GM21390 (cell line): Measurements from ENCODE around the gene NMRK2.
"Not testable (repeated sequence)": the region's sequence is repeated elsewhere in the genome, so short reads cannot be mapped to it uniquely, and the experiment has no call there.

Source experiments
- ATAC-seq: cut with Tn5 transposase; IDR thresholded peaks from one replicate; pipeline ENCODE4 v1.9.1; 2021; ENCODE audit not compliant: unreplicated experiment

Gene NMRK2

DNA sequence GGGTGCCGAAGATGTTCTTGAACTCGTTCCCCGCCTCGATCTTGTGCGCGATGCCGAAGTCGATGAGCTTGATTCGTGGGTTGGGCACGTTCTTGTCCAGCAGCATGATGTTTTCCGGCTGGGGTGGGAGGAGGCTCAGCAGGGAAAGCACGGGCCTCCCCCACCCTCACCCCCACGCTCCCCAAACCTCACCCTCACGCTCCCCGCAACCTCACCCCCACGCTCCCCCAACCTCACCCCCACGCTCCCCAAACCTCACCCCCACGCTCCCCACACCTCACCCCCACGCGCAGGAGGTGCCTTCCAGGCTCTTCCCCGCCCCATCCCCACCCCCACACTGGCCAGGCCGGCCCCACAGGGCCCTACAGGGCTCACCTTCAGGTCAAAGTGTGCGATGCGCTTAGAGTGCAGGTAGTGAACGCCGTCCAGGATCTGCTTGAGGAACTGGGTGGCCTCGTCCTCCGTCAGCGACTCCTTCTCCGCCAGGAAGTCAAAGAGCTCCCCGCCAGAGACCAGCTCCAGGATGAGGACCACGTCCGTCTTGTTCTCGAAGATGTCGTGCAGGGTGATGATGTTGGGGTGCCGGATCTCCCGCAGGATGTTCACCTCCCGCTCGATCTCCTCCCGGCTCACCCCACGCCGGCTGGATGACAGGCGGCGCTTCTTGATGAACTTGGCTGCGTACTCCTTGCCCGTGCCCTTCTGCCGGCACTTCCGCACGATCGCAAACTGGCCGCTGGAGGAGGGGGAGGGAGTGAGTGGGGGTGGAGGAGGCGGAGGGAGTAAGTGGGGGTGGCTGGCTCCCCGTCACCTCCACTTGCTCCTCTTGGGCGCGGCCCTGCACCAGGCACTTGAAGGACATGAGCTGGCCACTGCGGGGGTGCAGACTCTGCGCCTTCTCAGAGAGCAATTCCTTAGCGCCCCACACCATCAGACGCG, 31.7 kb downstream of the NMRK2 start:
- ATAC-seq, result no peak

DNA sequence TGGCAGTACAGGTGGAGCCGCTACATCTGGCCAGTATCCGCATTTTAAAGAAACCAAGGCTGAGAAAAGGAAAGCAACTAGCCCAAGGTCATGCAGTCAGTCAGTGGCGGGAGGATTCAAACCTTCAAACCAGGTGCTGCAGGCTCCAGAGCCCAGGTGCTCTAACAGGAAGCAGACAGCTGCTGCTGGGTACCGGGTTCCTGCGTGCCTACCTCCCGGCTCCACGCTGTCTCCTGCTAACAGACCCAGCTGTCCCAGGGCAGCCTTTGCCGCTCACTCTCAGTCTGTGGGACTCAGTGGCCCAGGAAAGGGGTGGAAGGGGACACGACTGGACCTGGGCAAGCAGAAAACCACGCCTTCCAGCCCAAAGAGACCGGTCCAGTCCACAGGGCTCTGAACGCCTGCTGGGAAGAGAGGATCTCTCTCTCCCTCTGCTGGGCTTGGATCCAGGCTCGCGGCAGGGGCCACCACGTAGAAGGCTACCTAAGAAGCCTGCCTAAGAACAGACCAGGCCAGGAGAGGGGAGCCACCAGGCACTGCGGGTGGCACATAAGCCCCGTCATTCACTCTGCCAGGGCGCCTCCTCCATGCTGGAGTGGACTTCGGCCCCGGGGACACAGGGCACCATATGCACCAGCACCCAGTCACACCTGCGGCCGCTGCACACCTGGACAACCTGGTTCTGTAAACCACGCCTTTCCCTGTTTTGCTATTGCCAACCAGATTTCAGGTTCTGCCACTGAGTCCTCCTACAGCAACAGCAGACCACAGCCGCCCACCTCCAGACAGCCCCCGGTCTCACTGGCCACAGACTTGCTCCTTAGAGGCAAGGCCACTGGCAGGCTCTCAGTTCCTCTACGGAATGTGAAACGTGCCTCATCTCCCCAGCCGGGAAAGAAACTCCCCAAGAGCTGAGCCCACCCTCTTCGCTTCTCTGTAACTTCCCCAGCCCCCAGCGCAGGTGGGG, 33.5 kb downstream of the NMRK2 start:
- ATAC-seq, result no peak

DNA sequence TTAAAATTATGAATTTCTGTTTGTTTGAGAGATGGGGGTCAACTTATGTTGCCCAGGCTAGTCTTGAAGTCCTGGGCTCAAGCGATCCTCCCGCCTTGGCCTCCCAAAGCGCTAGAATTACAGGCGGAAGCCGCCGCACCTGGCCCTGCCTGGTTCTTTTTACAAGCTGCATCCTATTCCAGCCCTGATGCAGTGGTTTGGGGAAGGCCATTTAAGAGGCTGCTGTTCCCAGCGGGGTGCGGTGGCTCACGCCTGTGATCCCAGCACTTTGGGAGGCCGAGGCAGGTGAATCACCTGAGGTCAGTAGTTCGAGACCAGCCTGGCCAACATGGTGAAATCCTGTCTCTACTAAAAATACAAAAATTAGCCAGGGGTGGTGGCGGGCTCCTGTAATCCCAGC, 35.1 kb downstream of the NMRK2 start:
- not testable (repeated sequence) for ATAC-seq

DNA sequence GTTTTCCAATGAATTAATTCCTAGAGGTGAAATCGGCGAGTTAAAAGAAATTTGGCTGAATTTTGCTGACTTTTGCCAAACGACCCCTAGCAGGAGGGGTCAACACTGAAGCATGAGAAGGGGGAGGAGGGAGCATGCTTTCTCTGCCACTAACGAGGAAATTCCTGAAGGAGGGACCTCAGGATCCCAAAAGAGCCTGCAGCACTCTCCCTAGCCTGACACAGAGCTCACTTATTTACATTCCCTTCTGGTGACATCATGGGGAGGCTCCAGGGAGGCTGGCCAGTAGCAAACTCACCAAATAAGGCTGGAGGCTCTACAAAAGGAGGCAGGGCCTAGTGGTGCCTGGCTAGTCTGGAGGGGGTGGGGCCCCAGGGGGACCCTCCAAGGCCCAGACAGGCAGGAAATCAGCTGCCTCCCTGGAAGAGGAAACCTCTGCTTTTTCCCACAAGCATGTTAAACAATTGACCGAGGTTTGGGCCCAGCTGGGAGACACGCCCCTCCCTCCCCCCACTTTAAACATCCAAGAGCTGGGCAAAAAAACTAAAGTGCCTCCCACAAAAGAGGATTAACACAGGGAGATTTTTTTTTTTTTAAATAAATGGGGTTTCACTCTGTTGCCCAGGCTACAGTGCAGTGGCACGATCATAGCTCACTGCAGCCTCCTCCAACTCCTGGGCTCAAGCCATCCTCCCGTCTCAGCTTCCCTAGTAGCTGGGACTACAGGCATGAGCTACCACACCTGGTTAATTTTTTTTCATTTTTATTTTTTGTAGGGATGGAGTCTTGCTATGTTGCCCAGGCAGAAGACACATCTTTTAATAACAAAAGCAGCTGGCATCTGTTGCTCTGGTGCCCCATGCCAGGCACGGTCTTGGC, 35.9 kb downstream of the NMRK2 start:
- no peak for ATAC-seq

DNA sequence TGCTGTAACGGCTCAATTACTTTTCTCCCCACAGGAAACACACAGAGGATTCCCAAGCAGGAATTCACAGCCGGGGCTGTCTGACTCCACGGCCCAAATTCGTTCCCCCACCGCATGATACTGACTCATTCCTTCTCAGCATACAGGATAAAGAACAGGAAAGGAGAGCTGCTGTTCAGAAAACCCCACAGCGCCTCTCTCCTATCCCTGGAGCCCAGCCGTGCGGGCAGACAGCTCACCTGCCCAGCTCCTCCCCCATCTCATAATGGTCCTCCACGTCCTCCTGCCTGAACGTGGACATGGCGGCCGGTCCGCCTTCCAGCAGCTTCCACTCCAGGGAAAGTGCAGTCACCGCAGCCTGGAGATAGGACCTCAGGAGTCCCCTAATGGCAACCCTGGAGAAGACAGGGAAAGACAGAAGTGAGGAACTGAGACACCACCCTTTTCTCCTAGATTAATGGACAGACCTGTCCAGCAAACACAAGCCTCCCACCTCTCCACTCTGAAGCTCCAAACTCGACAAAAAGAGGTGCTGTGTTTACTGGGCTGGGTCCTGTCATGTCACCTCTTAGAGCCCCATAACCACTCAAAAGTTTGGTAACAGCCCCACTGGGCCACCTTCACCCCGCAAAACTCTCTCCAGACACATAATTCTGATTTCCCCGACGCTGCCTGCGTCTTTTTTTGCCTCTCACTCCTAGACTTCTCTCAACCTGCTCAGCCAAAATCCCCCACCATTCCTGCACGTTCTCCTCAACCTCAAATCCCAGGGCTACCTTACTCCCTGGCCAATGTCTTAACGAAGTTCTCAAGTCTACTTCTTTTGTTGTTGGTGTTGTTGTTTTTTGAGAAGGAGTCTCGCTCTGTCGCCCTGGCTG, 36.8 kb downstream of the NMRK2 start:
- ATAC-seq, result no peak

DNA sequence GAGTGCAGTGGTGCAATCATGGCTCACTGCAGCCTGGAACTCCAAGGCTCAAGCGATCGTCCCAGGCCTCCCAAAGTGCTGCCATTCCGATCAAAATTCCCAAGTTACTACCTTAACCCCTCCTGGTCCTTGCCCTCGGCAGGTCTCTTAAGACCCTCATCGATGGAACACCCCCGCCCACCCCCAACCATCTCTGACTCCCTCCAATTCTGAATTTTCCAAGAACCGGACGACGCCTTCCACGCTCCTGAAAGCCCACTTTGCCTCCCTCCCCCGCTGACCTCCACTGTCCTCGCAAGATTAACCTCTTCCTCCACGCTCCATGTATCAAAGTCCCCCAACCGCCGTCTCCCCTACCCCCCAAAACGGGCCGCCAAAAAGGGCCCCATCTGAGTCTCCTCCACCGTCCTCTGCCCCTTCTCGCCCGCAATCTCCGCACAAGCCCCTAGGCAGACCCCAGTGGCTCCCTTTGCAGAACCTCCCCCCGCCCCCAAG, 37.5 kb downstream of the NMRK2 start:
- no peak for ATAC-seq

DNA sequence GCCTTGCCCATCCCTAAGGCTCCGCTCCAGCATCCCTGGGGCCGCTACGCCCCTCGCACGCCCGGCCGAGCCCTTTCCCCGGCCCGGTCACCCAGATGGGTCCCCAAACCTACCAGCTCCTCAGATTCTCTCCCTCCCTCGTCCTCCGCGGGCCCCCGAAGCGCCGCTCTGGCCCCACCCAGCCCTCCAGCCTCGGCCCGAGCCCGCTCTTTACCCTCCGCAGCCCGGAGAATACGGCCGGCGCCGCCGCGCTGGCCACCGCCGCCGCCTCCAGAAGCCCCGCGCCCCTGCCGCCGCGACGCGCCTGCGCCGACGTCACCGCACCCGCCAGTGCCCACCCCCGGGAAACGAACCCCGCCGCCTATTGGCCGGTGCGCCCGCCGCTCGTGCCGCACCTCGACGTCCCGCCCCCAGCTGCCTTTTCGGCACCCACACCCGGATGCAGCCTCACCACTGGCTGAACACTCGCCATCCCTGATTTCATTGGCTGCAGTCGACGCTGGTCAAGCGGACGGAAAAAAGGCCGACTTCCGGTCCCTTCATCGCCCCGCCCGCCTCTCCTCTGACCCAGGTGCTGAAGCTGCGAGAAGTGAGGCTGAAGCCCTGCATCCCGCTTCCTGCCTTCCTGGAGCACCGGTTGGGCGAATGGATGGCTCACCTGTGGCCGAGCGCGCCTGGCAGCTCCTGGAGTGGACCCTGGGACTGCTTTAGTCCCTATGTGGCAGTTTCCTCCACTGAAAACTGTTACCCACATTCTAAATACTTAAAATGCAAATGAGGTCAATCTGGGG, 38.1 kb downstream of the NMRK2 start, which contains the start of gene DAPK3:
Gene DAPK3, minus strand, starts transcription at position 292 of the 791 bp plus-strand sequence. CDS start 1,364 bp downstream, outside the sequence.
- ATAC-seq, result peak; percentile 90

DNA sequence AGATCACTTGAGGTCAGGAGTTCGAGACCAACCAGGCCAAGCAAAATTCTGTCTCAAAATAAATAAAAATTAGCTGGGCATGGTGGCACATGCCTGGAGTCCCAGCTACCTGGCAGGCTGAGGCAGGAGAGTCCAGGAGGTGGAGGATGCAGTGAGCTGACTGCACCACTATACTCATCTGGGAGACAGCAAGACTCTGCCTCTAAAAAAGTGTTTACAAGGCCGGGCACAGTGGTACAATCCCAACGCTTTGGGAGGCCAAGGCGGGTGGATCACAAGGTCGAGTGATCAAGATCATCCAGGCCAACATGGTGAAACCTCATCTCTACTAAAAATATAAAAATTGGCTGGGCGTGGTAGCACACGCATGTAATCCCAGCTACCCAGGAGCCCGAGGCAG, 42.3 kb downstream of the NMRK2 start:
- no peak for ATAC-seq

DNA sequence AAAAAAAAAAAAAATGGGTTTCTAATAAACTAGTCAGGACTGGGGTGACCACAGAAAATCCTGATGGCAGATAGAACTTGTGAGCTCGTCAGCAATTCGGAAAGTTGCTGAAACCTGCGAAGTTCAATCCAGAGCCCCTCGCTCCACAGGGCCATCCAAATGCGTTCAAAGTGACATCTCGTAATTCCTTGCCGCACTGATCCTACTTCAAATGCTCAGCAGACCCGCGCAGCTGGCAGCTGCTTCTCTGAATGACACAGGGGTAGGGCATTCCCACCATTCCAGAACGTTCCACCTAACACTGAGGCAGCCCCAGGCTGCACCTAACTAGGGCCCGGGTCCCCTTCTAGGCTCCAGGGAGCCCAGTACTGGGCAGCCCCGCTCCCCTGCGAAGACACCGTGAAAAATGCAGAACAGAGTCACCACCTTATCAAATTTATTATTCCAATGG, 42.8 kb downstream of the NMRK2 start:
- no peak for ATAC-seq

DNA sequence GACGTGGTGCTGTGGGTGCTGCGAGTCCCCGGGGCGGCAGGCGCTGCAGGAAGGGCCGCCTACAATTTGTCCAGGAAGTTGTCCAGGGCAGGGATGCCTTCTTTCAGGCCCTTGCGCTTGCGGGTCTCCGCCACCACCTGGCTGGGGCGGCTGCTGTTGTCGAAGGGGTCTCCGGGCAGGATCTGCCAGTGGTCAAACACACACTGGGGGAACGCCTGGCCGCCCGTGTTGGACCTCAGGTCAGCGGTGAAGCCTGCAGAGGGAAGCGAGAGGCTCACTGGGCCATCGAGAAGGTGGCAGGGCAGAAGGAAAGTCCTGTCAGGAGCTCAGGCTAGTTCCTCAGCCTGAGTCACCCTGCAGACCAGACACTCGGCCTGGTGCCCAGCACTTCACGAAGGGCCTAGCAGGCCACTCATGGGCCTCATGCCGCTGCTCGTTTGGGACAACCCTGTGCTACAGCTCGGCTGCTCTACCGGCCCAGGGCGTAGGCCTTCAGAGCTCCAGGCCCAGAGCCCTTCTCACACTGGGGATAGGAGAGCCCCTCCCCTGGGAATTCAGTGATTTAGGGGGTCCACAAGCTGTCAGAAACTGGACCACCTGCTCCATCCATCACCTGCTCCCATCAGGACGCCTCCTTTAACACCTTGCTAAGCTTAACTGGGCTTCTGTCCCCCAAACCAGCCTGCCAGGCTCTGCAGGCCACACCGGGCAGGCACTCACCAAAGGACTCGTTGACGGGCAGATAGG, 43.8 kb downstream of the NMRK2 start:
- ATAC-seq, result no peak

DNA sequence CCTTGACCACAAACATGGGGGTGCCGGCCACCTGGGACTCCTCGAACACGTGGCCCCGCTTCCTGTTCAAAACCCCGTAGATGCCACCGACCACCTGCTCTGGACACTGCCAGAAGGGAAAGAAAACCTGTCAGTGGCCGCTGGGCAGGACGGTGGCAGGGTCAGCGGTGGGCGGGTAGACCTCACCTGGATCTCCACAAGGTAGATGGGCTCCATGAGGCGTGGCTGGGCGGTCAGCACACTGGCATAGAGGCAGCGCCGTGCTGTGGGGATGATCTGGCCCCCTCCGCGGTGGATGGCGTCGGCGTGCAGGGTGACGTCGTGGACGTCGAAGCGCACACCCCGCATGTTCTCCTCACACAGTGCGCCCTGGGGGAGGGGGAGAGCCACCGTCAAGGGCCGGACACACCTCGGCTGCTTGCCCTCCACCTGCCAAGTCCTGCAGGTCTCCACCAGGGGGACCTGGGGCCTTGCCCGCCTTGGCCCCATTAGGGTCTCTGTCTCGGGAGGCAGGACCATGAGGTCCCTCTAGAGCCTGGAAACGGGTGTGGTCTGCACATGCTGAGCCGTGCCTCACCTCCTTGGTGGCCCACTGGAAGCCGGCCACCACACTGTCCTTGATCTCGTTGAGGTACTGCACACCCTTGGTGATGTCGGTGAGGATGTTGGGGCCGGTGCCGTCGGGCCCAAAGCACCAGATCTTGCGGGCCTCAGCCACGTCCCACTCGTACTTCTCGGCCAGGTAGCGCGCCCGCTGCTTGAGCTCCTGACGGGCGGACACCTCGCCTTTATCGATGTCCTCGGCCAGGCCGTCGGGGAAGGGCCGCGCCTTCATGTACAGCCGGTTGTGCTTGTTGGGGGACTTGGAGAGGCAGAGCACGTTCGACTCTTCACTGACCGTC, 44.6 kb downstream of the NMRK2 start:
- ATAC-seq, result no peak

DNA sequence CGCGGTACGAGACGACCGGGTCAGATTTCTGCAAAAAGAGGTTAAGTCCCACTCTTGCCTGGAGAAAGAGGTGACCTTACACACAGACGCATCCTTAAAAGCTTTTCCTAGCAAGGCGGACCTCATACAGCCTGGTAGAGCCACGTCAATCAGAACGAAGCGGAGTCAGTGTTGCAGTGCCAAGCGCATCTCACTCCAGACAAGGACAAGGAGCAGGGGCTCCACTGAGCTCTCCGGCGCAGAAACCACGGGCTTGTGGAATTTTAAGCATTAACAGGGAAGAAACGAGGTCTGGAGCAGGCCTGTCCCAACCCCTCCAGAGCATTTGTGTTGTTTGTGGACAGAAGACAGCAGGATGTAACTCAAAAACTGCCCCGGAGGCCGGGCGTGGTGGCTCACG, 45.3 kb downstream of the NMRK2 start:
- ATAC-seq, result no peak

DNA sequence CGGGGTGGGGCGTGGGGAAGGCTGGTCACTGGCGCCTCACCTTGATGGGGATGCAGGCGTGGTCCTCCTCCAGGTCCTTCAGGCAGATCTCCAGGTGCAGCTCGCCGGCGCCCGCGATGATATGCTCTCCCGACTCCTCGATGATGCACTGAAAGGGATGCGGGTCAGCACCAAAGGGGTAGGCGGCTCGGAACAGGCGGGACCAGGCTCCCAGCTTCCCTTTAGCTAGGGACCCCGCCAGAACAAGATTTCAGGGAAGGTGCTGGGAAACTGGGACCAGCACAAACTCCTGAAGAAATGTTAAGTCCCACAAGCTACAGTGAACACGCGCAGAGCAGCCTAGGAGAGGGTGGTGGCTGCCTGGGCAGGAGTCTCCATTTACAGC, 46.4 kb downstream of the NMRK2 start:
- no peak for ATAC-seq

DNA sequence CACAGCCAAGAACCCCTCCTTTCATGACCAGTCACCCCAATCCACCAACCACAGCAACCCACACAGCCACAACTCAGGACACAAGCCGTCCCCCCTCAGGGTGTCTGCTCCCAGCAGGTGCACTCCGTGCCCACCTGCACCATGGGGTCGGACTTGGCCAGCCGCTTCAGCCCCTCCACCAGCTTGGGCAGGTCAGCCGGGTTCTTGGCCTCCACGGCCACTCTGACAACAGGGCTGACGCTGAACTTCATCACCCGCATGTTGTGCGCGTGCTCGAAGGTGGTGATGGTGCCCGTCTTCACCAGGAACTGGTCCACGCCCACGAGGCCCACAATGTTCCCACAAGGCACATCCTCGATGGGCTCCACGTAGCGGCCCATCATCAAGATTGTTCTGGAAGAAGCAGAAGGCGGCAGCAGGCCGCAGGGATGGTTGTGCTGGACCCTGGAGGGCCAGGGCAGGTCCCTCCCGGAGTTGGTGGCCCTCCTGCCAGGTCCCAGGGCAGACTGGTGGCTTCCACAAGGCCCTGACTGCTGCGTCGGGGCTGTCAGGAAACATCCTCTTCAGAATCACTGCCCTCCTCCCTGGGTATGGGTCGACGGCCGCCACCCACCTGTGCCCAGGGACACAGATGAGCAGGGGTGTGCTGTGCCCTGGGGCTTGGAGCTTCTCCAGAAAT, 46.9 kb downstream of the NMRK2 start:
- no peak for ATAC-seq

DNA sequence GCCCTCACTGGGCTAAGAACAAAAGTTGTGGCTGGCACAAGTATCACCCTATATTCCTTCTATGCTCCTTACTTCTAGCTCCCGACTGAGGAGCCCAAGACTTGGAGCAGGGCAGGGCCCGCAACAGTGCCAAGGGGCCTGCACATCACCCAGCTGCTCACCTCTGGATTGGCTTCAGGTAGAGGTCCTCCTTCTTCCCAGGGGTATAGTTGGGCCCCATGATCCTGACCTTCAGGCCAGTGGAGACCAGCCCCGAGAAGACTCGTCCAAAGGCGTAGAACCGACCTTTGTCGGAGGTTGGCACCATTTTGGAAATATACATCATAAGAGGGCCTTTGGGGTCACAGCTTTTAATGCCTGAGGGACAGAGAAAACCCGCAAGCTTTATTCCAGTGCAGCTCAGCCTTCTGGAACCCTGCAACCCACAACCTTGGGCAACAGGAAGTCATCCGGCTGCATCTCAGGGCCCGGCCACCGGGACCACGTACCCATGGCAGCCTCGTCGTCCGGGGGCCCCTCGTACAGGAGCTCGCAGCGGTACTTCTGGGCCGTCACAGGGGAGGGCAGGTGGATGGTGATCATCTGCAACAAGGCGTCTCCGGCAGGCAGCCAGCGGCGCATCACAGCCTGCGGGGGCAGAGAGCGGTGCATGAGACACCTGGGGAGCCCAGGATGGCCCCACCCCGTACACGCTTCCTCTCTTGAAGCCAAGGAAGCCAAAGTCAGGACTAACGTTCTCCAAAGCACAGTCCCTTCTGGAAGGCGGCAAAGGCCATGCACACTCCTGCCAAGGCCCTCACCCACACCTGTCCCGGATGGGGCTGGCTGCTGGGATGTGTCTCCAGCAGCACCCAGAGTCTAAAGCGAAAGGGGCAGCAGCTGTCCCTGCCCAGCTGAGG, 47.7 kb downstream of the NMRK2 start:
- no peak for ATAC-seq
